Superior temporal gyrus (tissue), 1 donor: ENCODE measurements around the gene PRPF40A.
"Not testable (repeated sequence)": the region's sequence is repeated elsewhere in the genome, so short reads cannot be mapped to it uniquely, and the experiment has no call there.

Source experiments
- DNase-seq: peaks from one replicate; pipeline ENCODE4 v3.0.0-alpha.2; 2016; ENCODE audit errors: extremely low spot score

The PRPF40A gene

DNA sequence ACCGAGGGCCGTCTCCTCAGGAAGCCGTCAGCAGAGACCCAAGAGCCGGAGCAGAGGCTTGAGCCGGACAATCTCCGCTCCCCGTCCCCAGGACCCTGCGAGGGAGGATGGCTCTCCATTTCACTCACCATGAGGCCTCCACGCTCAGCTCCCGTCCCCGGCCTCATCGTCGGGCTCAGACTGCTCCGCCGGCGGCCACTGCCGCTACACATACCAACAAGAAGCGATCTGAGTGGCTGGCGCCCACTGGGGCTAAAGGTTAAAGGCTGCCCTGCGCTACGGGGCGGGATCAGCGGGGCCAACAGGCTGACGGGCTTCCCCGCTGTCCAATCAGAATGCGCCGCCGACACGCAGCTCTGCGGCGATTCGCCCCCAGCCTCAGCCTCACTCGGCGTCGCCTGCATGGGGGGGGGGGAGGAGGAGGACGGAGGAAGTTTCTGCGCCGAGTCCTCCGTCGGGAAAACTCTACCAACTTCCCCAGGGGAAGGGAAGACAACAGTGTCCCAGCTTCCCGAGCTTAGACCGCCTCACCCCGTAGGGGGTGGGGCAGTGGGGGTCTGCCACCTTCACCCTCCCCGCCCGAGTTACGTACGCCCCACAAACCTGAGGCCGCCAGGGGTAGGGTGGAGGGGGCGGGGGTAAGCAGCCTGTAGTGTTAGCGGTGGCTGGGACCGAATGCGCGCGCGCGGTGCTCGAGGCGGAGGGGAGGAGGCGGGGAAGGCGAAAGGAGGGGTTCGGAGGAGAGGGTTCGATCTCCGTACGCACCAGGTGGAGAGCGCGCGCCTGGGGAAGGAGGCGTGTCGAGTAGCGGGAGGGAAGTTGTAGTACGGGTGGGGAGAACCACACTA, at the start of gene PRPF40A:
Gene PRPF40A (minus strand): TSS at position 234 of the 848 bp plus-strand sequence. CDS start 22 bp downstream, at position 212.
- peak; percentile 99 for DNase-seq

DNA sequence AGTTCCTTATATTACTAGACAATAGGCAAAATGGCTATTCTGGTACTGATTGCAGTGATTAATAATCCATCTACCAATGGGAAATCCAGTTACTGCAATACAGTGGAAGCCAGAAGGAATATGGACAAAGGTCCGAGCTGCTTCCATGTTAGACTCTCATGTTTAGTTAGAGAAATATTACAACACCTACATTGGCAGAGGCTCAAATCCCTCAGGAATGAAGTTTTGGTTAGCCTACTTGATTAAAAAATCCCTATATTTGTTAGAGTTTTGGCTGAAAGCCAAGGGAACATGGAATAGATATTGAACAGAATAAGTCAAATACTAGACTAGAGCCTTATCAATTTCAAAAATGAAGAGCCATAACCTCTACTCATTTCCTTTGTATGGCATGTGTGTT, 49.7 kb upstream of the PRPF40A start:
- DNase-seq: no peak

DNA sequence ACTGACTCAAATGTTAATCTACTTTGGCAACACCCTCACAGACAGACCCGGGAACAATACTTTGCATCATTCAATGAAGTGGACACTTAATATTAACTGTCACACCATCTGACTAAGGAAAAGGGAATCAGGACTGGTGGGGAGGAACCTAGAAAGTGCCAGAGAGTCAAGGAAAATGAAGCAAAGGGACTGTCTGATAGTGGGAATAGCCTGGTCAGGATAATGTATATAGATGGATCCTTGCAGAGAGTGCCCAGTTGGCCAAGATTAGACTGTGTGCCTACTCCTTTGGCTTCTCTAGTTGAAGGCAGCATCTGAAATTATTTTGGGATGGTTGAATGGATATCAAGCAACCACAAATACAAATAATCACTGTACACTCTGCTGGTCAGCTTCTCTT, 46.4 kb upstream of the PRPF40A start:
- DNase-seq: no peak

DNA sequence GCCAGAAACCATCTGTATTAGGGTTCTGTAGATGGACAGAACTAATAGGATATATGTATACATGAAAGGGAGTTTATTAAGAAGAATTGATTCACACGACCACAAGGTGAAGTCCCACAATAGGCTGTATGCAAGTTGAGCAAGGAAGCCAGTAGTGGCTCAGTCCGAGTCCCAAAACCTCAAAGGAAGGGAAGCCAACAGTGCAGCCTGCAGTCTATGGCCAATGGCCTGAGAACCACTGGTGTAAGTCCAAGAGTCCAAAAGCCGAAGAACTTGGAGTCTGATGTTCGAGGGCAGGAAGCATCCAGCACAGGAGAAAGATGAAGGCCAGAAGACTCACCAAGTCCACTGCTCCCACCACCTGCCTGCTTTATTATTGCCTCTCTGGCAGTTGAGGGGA, 45.9 kb upstream of the PRPF40A start:
- DNase-seq: not testable (repeated sequence)

DNA sequence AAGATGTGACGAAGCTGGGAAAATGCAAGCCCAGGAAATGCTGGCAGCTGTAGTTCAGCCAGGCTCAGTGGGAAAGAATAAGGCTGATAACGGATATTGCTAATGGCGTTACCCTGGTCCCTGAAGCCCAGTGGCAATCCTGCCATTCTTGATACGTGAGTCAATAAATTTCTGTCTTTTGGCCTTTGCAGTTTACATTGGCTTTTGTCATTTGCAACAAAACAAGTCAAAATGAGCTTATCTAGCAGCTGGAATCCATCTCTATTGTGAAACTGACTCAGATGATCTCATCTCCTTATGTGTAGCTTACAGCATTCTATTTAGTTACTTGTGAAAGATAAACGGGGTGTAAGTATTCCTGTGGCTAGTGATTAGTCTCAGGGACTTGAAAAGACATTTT, 44.9 kb upstream of the PRPF40A start:
- no peak for DNase-seq

DNA sequence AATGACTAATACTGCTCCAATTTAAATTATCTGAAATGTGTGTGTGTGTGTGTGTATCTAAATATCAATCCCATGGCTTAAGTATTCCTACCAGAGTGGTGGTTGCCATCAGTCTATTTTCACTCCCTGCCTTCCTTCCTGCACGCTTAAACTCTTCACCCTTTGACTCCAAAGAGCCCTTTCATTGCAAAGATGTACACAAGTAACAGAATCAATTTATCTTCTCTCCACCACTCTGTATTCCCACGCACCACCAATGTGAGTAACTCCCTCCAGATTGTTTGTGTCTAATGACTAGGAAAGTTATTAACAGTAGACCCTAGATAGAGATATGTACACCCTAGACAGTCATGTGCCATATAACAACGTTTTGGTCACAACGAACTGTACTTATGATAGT, 44.0 kb upstream of the PRPF40A start:
- DNase-seq: no peak

DNA sequence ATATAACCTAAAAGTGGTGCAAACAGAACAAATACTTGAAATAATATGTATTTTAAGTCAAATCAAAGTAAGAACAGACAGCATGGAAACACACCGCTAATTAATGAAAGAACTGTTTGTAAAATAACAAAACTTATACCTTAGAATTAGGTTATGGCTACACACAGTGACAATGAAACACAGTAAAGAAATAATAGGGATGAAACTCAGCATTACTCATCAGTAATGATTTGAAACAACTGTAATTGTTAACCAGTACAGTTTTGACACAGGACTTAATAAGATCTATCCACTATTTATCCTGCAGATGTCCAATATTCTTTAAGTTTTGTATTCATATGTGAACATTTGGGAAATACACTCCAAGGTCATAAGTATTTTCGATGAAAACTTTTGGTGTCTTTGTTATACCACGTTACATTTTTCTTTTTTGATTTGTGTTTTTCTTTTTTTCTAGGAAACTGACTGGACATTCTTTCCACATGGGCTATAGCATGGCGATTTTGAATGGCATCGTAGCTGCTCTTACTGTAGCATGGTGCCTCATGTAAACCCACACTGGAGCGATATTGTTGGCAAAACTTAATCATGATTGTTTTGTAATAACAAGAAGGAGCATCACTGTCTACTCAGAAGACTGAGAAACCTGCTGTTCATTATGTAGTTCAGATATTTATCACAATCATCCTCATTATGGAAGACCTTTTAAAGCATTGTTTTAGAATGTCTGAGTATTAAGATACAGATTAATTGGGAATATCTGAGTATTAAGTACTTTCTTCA, 42.2 kb upstream of the PRPF40A start:
- no peak for DNase-seq

DNA sequence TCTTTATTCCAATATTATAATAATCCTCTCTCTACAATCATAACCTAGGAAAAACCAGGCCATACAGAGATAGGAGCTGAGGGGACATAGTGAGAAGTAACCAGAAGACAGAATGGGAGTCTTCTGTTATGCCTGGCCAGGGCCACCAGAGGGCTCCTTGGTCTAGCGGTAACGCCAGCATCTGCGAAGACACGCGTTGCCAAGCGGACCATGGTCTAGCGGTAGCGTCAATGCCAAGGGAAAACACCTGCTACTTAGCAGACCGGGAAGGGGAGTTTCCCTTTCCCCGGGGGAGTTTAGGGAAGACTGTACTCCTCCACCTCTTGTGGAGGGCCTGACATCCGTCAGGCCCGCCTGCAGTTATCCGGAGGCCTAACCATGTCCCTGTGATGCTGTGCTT, 37.8 kb upstream of the PRPF40A start:
- DNase-seq: no peak

DNA sequence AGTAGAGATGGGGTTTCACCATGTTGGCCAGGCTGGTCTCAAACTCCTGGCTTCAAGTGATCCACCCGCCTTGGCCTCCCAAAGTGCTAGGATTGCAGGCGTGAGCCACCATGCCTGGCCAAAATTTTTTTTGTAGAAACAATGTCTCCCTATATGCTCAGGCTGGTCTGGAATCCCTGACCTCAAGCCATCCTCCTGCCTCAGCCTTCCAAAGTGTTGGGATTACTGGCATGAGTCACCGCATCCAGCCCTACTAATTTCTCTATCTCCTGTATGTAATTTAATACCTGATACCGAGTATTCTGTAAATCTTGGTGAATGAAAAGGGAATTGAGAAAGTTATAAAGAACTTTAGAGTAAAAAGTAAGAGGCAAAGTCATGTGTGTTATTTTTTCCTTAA, 30.5 kb upstream of the PRPF40A start:
- DNase-seq: not testable (repeated sequence)

DNA sequence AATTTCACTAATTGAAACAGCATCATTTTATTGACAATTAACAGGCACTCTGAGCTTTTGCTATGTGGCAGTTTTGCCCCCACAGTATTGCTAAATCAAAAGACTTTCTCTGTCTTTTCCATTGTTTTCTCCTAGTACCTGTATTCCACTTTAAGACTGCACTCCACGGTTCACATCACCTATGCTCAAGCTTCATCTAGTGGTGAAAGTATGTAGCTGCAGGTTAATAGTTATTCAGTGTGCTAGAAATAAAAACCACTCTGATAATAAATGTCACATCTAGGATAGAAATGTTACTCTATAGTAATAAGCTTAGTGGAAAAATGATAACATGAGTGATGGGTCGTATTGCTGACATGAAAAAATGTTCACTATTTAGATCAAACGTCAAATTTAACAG, 25.7 kb upstream of the PRPF40A start:
- DNase-seq: no peak

DNA sequence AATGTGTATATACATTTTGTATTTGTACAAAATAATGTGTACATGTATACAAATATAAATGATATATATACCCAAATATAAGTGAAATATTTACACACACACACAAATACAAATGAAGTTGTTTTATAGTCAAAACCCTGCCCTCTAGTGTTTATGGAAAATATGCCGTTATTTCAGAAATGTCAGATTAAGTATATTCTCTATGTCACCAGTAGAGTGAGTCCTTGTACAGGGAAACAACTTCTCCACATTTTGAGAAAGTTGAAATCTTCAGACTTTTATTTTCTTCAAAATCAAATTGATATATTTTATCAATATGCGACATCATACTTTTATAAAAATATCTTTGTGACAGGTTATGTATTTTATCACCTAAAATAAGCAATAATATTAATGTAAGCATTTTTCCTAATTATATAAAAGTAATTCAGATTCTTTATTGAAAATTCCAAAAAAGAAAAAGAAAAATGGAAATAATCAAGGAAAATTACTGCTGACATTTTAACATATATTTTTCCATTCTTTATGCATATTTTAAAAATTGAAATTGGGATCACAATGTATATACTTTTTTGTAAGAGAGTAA, 23.6 kb upstream of the PRPF40A start:
- DNase-seq: peak; percentile 91

DNA sequence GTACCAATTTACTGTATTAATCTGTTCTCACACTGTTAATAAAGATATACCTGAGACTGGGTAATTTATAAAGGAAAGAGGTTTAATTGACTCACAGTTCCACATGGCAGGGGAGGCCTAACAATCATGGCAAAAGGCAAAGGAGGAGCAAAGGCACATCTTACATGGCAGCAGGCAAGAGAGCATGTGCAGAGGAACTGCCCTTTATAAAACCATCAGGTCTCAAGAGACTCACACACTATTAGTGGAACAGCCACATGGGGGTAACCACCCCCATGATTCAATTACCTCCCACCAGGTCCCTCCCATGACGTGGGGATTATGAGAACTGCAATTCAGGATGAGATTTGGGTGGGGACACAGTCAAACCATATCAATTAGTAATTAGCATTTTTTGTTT, 22.4 kb upstream of the PRPF40A start:
- DNase-seq: not testable (repeated sequence)

DNA sequence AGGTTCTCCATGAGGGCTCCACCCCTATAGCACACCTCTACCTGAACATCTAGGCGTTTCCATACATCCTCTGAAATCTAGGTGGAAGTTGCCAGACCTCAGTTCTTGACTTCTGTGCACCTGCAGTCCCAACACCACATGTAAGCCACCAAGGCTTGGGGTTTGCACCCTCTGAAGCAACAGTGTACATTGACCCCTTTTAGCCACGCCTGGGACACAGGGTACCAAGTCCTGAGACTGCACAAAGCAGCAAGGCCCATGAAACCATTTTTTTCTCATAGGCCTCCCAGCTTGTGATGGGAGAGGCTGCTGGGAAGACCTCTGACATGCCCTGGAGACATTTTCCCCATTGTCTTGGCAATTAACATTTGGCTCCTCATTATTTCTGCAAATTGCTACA, 21.2 kb upstream of the PRPF40A start:
- no peak for DNase-seq

DNA sequence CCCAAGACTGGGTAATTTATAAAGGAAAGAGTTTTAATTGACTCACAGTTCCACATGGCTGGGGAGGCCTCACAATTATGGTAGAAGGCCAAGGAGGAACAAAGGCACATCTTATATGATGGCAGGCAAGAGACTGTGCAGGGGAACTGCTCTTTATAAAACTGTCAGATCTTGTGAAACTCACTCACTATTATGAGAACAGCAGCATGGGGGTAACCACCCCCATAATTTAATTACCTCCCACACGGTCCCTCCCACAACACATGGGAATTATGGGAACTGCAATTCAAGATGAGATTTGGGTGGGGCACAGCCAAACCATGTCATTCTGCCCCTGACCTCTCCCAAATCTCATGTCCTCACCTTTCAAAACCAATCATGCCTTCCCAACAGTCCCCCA, 20.2 kb upstream of the PRPF40A start:
- not testable (repeated sequence) for DNase-seq

DNA sequence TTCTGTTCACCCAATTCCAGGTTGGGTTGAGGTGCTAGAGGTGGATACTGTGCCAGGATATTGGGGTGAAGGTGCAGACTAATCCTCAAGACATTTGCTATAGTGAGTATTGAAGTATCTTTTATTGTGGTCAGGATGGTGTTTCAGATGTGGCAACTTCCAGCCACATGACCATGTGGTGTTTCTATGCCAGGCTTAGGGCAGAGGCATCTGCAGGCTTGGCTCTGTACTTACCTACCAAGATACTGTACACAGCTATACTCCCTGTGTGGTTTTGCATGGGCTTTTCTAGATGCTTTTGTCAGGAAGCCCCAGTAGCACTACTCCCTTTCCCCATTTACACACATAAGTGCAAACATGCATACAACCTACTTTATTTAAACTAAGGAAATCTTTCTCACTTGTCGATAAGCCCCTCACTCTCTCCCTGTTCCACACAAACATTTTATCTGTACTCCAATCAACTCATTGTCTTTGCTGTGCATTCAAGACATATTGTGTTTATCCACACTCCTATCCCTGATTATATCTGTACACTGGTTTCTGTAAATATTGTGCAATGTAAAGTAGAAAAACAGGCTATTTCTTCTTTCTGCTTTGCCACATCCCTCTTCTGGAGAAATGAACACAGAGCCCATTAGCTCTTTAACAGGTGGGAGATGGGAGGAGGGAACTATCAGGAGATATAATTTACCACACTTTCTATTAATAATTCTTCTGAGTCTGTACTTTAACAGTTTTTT, 13.5 kb upstream of the PRPF40A start:
- no peak for DNase-seq

DNA sequence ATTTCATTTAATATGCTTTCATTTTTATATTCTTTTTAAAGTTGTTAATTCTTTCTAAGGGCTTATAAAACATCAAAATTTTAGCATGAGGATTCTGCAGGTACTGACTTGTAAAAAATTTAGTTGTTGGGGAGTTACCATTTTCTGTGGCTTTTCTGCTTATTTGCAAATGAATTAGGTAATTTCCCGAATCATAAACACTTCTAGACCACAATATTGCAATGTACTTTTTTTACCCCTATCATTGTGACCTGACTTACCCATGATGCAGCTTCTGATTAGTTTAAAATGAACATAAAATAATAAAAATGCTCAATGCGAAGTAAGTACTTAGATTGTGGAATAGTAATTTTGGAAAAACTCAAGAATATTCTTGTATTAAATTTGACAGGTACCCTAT, 12.6 kb upstream of the PRPF40A start:
- no peak for DNase-seq

DNA sequence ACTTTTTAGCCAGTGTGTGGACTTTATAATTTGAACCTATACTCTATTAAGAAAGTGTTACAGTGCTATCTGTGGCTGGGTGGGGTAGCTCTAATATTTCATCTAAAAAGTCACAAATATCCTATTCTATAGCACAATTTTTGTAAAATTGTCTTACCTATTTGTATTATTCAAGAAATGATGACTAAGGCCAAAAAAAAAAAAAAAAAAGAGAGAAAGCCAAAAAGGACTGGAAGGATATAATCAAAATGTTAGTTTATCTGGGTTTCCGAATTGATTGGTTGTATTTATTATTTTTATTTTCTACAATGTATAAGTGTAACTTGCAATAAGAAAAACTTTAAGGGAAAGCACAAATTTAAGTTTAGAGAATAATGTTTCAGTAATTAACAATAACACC, 6.7 kb upstream of the PRPF40A start:
- no peak for DNase-seq

DNA sequence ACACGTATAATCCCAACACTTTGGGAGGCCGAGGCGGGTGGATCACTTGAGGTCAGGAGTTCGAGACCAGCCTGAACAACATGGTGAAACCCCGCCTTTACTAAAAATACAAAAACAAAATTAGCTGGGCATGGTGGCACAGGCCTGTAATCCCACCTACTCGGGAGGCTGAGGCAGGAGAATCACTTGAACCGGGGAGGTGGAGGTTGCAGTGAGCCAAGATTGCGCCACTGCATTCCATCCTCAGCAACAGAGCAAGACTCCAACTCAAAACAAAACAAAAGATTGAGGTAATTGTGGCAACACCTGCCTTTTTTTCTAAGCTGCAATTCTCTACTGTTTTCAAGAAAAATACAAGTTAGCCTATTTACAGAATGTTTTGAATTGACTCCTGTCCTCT, 5.4 kb upstream of the PRPF40A start:
- not testable (repeated sequence) for DNase-seq

DNA sequence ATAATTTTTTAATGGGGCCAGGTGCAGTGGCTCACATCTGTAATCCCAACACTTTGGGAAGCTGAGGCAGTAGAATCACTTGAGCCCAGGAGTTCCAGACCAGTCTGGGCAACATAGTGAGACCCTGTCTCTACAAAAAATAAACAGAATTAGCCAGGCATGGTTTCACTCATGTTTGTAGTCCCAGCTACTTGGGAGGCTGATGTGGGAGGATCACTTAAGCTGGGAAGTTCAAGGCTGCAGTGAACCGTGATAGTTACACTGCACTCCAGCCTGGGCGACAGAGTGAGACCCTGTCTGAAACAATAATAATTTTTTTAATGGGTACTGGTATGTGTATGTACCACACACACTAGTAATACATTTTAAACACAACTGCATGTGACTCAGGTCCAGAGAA, 3.5 kb upstream of the PRPF40A start:
- no peak for DNase-seq

DNA sequence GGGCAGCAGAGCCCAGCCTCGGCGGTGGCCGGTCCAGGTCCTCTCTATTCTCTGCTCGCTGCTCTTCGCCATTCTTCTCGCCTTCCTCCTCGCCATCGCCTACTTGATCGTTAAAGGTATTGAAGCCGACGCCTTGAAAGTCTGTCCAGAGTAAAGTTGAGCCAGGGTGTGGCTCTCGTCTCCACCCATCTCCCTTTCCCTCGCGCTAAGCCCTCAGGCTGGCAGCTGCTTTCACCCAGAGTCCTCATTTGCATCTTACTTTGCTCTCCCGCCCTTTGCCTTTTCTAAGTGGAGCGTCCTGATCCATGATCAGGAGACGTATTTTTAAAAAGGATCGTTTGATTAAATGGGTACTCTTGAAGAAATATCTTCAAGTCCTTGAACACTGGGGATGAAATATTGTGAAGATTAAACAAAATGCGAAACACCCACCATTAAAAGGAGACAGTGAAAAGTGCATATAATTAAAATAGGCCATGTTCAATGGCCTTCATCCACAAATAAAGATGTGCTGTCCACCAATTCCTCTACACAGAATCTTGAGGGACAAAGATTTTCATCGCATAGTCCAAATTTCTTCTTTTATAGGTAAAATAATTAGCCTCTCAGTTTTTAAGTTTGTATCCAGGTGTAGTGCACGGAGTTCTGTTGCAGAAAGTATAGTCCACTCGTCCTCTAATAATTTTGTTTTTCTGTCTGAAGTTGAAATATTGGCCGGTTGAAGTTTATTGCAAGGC, 1.8 kb upstream of the PRPF40A start:
- no peak for DNase-seq
